ENCODE data around the gene ERI3.

The ERI3 gene

GRCh38 chr1:44262414-44262813 is 92.6 kb downstream of the ERI3 start:
- DNase-seq (ENCODE audit: extremely low read depth, insufficient read length) = no peak
- TF ChIP-seq, protein P1, sequence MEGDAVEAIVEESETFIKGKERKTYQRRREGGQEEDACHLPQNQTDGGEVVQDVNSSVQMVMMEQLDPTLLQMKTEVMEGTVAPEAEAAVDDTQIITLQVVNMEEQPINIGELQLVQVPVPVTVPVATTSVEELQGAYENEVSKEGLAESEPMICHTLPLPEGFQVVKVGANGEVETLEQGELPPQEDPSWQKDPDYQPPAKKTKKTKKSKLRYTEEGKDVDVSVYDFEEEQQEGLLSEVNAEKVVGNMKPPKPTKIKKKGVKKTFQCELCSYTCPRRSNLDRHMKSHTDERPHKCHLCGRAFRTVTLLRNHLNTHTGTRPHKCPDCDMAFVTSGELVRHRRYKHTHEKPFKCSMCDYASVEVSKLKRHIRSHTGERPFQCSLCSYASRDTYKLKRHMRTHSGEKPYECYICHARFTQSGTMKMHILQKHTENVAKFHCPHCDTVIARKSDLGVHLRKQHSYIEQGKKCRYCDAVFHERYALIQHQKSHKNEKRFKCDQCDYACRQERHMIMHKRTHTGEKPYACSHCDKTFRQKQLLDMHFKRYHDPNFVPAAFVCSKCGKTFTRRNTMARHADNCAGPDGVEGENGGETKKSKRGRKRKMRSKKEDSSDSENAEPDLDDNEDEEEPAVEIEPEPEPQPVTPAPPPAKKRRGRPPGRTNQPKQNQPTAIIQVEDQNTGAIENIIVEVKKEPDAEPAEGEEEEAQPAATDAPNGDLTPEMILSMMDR (IDR thresholded peaks at IDR 0.05; ENCODE audit: insufficient read depth, low read length, poor library complexity, severe bottlenecking) = no peak
- Histone ChIP-seq H3K36me3 (ENCODE audit: control insufficient read depth, insufficient read depth, low read length) (no peaks in the 10 kb centered on the region), H3K27me3 (replicated peaks; ENCODE audit: control insufficient read depth, insufficient read depth, low read length) (no peaks in the 10 kb centered on the region), H3K4me3 (replicated peaks; ENCODE audit: low read depth, low read length) (no peak overlapping the region)

DNA sequence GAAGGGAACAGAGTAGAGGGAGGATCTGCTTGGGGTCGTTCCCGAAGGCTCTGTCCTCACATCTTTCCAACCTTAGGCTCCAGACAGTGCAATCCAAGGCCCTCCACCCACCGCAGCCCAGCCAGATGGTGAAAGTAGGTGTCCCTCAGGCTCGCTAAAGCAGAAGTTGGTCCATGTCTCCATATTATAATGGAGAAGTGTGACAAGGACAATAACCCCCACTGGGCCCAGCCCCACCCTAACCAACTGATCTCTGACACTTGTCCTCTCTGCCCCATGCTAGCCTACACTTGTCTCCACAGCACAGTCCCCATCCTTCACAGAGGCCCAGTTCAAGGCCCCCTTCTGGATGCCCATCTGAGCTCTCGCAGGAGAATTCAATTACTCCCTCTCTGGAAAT is 93.1 kb downstream of the ERI3 start:
- H3K27me3 ChIP-seq (replicated peaks; ENCODE audit: control insufficient read depth, insufficient read depth, low read length) = no peaks in the 10 kb centered on the region
- no peak overlapping the region for H3K4me3 ChIP-seq (replicated peaks; ENCODE audit: low read depth, low read length)
- H3K36me3 ChIP-seq (ENCODE audit: control insufficient read depth, insufficient read depth, low read length) = no peaks in the 10 kb centered on the region
- TF ChIP-seq, protein P1 (IDR thresholded peaks at IDR 0.05; ENCODE audit: insufficient read depth, low read length, poor library complexity, severe bottlenecking) = no peak
- DNase-seq (ENCODE audit: extremely low read depth, insufficient read length) = no peak

DNA sequence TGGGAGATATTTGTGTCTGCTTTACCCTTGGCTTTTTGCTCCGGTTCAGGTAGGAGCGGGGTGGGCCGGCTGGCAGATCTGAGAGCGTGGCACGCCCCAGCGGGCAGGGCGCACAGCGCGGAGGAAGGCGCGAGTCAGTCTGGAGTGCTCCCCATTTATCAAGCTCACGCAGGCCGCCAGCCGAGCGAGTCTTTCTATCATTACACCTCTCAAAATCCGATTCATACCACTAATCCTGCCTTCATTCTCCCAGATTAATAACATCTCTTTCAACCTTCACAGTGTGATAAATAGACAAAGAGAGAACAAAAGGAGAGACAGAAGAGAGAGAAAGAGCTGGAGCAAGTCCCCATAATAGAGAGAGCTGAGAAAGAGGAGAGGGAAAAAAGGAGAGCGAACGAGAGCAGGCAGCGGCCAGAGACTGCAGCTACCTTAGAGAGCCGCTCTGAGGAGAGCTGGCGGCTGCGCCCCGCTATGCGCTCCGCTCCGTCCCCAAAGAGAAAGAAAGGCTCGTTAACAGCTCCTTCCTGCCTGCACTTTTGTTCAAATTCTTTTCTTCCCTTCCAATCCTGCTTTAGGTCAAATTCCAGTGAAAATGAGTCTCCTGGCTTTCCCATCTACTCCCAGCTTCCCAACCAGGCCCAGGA is 93.8 kb downstream of the ERI3 start:
- no peak for DNase-seq (ENCODE audit: extremely low read depth, insufficient read length)
- TF ChIP-seq, protein P1 (IDR thresholded peaks at IDR 0.05; ENCODE audit: insufficient read depth, low read length, poor library complexity, severe bottlenecking) = no peak
- H3K36me3 ChIP-seq (ENCODE audit: control insufficient read depth, insufficient read depth, low read length) = no peaks in the 10 kb centered on the region

DNA sequence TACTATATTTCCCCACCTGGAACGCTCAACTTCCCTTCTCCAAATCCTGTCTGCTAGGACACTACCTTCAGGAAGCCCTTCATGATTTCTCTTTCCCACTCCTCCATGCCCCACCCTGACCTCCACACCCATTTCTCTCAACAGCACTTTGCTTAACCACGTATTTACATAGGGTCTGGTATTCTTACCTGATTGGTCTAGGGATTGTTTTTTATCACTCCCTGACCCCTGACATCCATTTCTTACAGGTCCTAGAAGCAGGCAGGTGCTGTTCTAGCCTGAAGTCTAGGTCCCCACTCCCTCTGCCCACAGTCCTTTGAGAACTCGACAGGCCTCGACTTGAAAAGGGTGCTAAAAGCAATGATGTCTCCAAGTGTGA is 94.3 kb downstream of the ERI3 start:
- no peaks in the 10 kb centered on the region for H3K27me3 ChIP-seq (replicated peaks; ENCODE audit: control insufficient read depth, insufficient read depth, low read length)
- DNase-seq (ENCODE audit: extremely low read depth, insufficient read length) = no peak
- TF ChIP-seq, protein P1 (IDR thresholded peaks at IDR 0.05; ENCODE audit: insufficient read depth, low read length, poor library complexity, severe bottlenecking) = no peak
- no peak overlapping the region for H3K4me3 ChIP-seq (replicated peaks; ENCODE audit: low read depth, low read length)
- H3K36me3 ChIP-seq (ENCODE audit: control insufficient read depth, insufficient read depth, low read length) = no peaks in the 10 kb centered on the region

More for the DNA sequence above, 93.8 kb downstream of the ERI3 start:
- Histone ChIP-seq H3K27me3 (replicated peaks; ENCODE audit: control insufficient read depth, insufficient read depth, low read length) (no peaks in the 10 kb centered on the region), H3K4me3 (replicated peaks; ENCODE audit: low read depth, low read length) (no peak overlapping the region)

- Histone ChIP-seq H3K27me3 (replicated peaks; ENCODE audit: control insufficient read depth, insufficient read depth, low read length) (no peaks in the 10 kb centered on the region), H3K36me3 (ENCODE audit: control insufficient read depth, insufficient read depth, low read length) (no peaks in the 10 kb centered on the region), H3K4me3 (replicated peaks; ENCODE audit: low read depth, low read length) (no peak overlapping the region)
- TF ChIP-seq, protein P1 (IDR thresholded peaks at IDR 0.05; ENCODE audit: insufficient read depth, low read length, poor library complexity, severe bottlenecking) = no peak
- DNase-seq (ENCODE audit: extremely low read depth, insufficient read length) = no peak
These were observed 96.0 kb downstream of the ERI3 start for GRCh38 chr1:44259090-44259489.

Measured in GM06990 (cell line).